CD14-positive monocyte (primary cell): Measurements from ENCODE around the gene SEC23A. TPM values are rescaled to one million over a fixed set of nuclear protein-coding genes. Genes with fewer than 3 reads are reported as not detected.

ENCODE experiments used
- DNase-seq, 3 donors: peaks; one replicate each; pipeline ENCODE4 v3.0.0-alpha.2; 2011 to 2022
- H2AFZ ChIP-seq: 2 replicates; pipeline ENCODE4 v1.6.0; 2012; ENCODE audit warnings: mild to moderate bottlenecking, low read depth, low read length, inconsistent platforms; ENCODE audit not compliant: insufficient read depth, poor library complexity, severe bottlenecking
- H3K27ac ChIP-seq, 2 donors: 1 replicate in 1 of 2; 2 replicates in 1 of 2; pipeline ENCODE4 v1.5.1; 2012 to 2013; ENCODE audit warnings: low read length in 2 of 2, control low read depth in 1 of 2, inconsistent platforms in 1 of 2, low read depth in 1 of 2, mild to moderate bottlenecking in 1 of 2
- H3K27me3 ChIP-seq, 2 donors: one replicate each; pipeline versions ENCODE4 v1.6.0 to v1.6.1; 2011 to 2013; ENCODE audit warnings: low read length in 2 of 2; ENCODE audit not compliant: control insufficient read depth in 2 of 2, insufficient read depth in 2 of 2
- H3K36me3 ChIP-seq, 2 donors: replicated peaks in 1 of 2; 1 replicate in 1 of 2; 2 replicates in 1 of 2; pipeline versions ENCODE4 v1.5.1 to v1.6.1; 2012 to 2013; ENCODE audit warnings: low read length in 2 of 2, control low read depth in 1 of 2, inconsistent platforms in 1 of 2, mild to moderate bottlenecking in 1 of 2; ENCODE audit not compliant: insufficient read depth in 2 of 2, control insufficient read depth in 1 of 2
- H3K4me1 ChIP-seq, 2 donors: 1 replicate in 1 of 2; 2 replicates in 1 of 2; pipeline versions ENCODE4 v1.5.1 to v1.6.1; 2012 to 2013; ENCODE audit warnings: low read length in 2 of 2, control low read depth in 1 of 2, inconsistent platforms in 1 of 2, mild to moderate bottlenecking in 1 of 2, moderate library complexity in 1 of 2; ENCODE audit not compliant: insufficient read depth in 2 of 2, control insufficient read depth in 1 of 2
- H3K4me2 ChIP-seq: replicated peaks from 2 replicates; pipeline ENCODE3; 2012; ENCODE audit warnings: low read length, moderate library complexity, mild to moderate bottlenecking; ENCODE audit not compliant: poor library complexity, severe bottlenecking; ENCODE audit errors: extremely low read depth
- H3K4me3 ChIP-seq, 3 experiments: fragments of 200-600 bp in 1 of 3; sonication (generic) in 1 of 3; replicated peaks in 1 of 3; 1 replicate in 2 of 3; 2 replicates in 1 of 3; pipeline ENCODE4 v1.5.1; 2011 to 2013; ENCODE audit warnings: low read length in 3 of 3, mild to moderate bottlenecking in 3 of 3, control low read depth in 2 of 3, low read depth in 2 of 3, inconsistent platforms in 1 of 3, moderate library complexity in 1 of 3
- H3K79me2 ChIP-seq: 2 replicates; pipeline ENCODE4 v1.6.0; 2012; ENCODE audit warnings: mild to moderate bottlenecking, control low read depth, inconsistent platforms, low read length, moderate library complexity; ENCODE audit not compliant: insufficient read depth
- H3K9ac ChIP-seq: 2 replicates; pipeline ENCODE4 v1.6.0; 2017; ENCODE audit warnings: low read length, mild to moderate bottlenecking; ENCODE audit not compliant: insufficient read depth, poor library complexity, severe bottlenecking
- H3K9me3 ChIP-seq, 2 donors: replicated peaks in 1 of 2; 1 replicate in 1 of 2; 2 replicates in 1 of 2; pipeline versions ENCODE4 v1.5.1 to v1.6.1; 2012 to 2013; ENCODE audit warnings: low read length in 2 of 2, control low read depth in 1 of 2; ENCODE audit not compliant: control insufficient read depth in 1 of 2, insufficient read depth in 1 of 2
- H4K20me1 ChIP-seq: 2 replicates; pipeline ENCODE4 v1.6.0; 2012; ENCODE audit warnings: mild to moderate bottlenecking, low read length, control low read depth, moderate library complexity; ENCODE audit not compliant: insufficient read depth
- H3K27ac Mint-ChIP-seq, 7 donors: one replicate each; pipeline ENCODE4 v1.8.0; 2020; ENCODE audit warnings: mild to moderate bottlenecking in 7 of 7, mixed read lengths in 7 of 7, moderate library complexity in 6 of 7, inconsistent platforms in 2 of 7
- H3K27me3 Mint-ChIP-seq, 3 donors: one replicate each; pipeline ENCODE4 v1.8.0; 2021 to 2022; ENCODE audit warnings: low read depth in 3 of 3, mild to moderate bottlenecking in 3 of 3, mixed read lengths in 3 of 3, moderate library complexity in 3 of 3, inconsistent platforms in 1 of 3
- H3K36me3 Mint-ChIP-seq, 2 donors: one replicate each; pipeline ENCODE4 v1.8.0; 2020; ENCODE audit warnings: mixed read lengths in 2 of 2, inconsistent platforms in 1 of 2, mild to moderate bottlenecking in 1 of 2
- H3K4me1 Mint-ChIP-seq: one replicate; pipeline ENCODE4 v1.8.0; 2020; ENCODE audit warnings: mild to moderate bottlenecking, mixed read lengths
- H3K4me3 Mint-ChIP-seq, 2 donors: one replicate each; pipeline ENCODE4 v1.8.0; 2020; ENCODE audit warnings: mild to moderate bottlenecking in 2 of 2, mixed read lengths in 2 of 2, moderate library complexity in 1 of 2
- H3K9me3 Mint-ChIP-seq, 7 donors: one replicate each; pipeline ENCODE4 v1.8.0; 2020 to 2022; ENCODE audit warnings: mixed read lengths in 7 of 7, mild to moderate bottlenecking in 6 of 7, moderate library complexity in 6 of 7, inconsistent platforms in 2 of 7
- WGBS: methylation state at CpG from one replicate; pipeline ENCODE4 v1.1.5; 2013; ENCODE audit warnings: missing lambda C conversion rate; ENCODE audit not compliant: insufficient coverage; 5-methylcytosine and 5-hydroxymethylcytosine counted together
- intact Hi-C, 2 donors: fragments of 100-400 bp; cut with micrococcal nuclease; formaldehyde crosslinking; loops; one replicate each; pipeline versions ENCODE4 v1.15.0 to v1.15.1; 2023
- polyA plus RNA-seq, 3 donors: library from polyadenylated mRNA; depleted of rRNA in 1 of 3; unstranded in 2 of 3; stranded (reverse) in 1 of 3; fragments of 300-500 nt in 2 of 3; fragments of >200 nt in 1 of 3; fragmentation: Illumina TruSeq in 2 of 3; gene quantifications; 1 replicate in 2 of 3; 2 replicates in 1 of 3; pipeline ENCODE4 v1.2.3, GENCODE V29; 2012 to 2021
- TF ChIP-seq, protein P1 (sequence below): fragments of 200-600 bp; IDR thresholded peaks from one replicate; pipeline ENCODE4 v1.8.0; 2022; ENCODE audit warnings: antibody characterized with exemption, mild to moderate bottlenecking

The SEC23A gene
- polyA plus RNA-seq, 3 donors = 13.8 to 37.3 (median 36.4) TPM

DNA sequence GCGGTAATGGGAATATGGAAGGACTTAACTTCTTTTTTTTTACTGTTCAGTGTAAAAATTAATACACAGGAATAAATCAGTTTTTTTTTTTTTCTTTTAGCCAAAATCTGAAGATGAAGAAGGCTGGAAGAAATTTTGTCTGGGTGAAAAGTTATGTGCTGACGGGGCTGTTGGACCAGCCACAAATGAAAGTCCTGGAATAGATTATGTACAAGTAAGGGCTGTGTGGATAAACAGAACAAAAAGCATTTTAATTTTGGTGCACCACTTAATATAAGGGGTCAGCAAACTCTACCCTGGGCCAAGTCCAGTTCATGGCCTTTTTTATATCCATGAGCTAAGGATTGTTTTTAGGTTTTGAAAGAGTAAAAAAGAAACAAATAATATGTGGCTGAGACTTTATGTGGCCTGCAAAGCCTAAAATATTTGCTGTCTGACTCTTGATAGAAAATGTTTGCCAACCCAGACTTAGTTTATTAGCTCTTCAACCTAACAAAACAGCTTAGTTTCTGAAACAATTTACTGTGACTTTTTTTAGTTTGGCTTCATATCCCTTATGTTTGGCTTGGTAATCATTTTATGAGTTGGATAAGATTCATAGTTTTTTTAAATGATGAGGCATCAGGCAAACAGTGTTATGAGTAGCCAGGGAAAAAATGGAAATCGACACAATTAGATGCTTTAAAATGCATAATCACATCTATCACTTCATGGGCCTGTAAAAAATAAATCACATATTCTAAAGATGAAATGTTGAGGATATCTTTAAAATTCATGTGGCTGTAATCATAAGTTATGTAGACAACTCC lies 19.5 kb upstream of the SEC23A start:
- TF ChIP-seq, protein P1, sequence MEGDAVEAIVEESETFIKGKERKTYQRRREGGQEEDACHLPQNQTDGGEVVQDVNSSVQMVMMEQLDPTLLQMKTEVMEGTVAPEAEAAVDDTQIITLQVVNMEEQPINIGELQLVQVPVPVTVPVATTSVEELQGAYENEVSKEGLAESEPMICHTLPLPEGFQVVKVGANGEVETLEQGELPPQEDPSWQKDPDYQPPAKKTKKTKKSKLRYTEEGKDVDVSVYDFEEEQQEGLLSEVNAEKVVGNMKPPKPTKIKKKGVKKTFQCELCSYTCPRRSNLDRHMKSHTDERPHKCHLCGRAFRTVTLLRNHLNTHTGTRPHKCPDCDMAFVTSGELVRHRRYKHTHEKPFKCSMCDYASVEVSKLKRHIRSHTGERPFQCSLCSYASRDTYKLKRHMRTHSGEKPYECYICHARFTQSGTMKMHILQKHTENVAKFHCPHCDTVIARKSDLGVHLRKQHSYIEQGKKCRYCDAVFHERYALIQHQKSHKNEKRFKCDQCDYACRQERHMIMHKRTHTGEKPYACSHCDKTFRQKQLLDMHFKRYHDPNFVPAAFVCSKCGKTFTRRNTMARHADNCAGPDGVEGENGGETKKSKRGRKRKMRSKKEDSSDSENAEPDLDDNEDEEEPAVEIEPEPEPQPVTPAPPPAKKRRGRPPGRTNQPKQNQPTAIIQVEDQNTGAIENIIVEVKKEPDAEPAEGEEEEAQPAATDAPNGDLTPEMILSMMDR = no peak
- Histone ChIP-seq H4K20me1 (no peaks in the 10 kb centered on the region), H3K79me2 (no peaks in the 10 kb centered on the region), H2AFZ (no peak overlapping the region), H3K9ac (no peak overlapping the region), H3K4me1 (no peaks in the 10 kb centered on the region), H3K4me3 (no peak overlapping the region), H3K9me3 (no peaks in the 10 kb centered on the region), H3K27me3 (no peaks in the 10 kb centered on the region), H3K4me2 (no peak overlapping the region), H3K36me3 (peaks cover 58 to 84% of the 10 kb centered on the region in 2 donors), H3K27ac (no peak overlapping the region)
- Mint-ChIP-seq H3K4me1 (no peaks in the 10 kb centered on the region), H3K27ac (no peak overlapping the region), H3K36me3 (peaks cover 36 to 66% of the 10 kb centered on the region in 2 donors), H3K27me3 (no peaks in the 10 kb centered on the region), H3K4me3 (no peak overlapping the region), H3K9me3 (no peaks in the 10 kb centered on the region)
- 100% methylated on average over 1 of the region's 3 CpGs for WGBS
- intact Hi-C loops = no loop called here
- no peak for DNase-seq

- Histone ChIP-seq H2AFZ (peak within 1 kb of the TSS; percentile 96), H4K20me1 (no peaks in the 10 kb centered on the region), H3K4me3 (peak within 1 kb of the TSS; percentile 88 to 92 (median 92)), H3K27ac (peak within 1 kb of the TSS; percentile 50 to 75), H3K9me3 (no peaks in the 10 kb centered on the region), H3K36me3 (peaks cover 10 to 11% of the 10 kb centered on the region in 2 donors), H3K27me3 (no peaks in the 10 kb centered on the region), H3K4me1 (peaks cover 13 to 17% of the 10 kb centered on the region in 2 donors), H3K9ac (peak within 1 kb of the TSS; percentile 68), H3K79me2 (peaks cover 13% of the 10 kb centered on the region), H3K4me2 (peak within 1 kb of the TSS; percentile 83)
- Mint-ChIP-seq H3K9me3 (no peaks in the 10 kb centered on the region), H3K4me3 (peak within 1 kb of the TSS; percentile 94 to 96), H3K4me1 (peaks cover 9% of the 10 kb centered on the region), H3K27ac (peak within 1 kb of the TSS; percentile 74 to 92 (median 86)), H3K36me3 (peaks cover 11 to 16% of the 10 kb centered on the region in 2 donors), H3K27me3 (peaks cover 1 to 2% (median 1%) of the 10 kb centered on the region in 3 donors)
- WGBS = under 1% methylated on average over 31 of the region's 40 CpGs
- DNase-seq = peak; percentile 92 to 97 (median 93)
- intact Hi-C loops = no loop called here
- TF ChIP-seq, protein P1 = no peak
Measured at GRCh38 chr14:39114073-39114838, 11.2 kb upstream of the SEC23A start, which contains the start of gene GEMIN2. Gene GEMIN2, plus strand, starts transcription at chr14:39114323. Its CDS starts 16 bp downstream, at chr14:39114339.
